Measurements from ENCODE around the gene KRT84.
"Not testable (repeated sequence)": the region's sequence is repeated elsewhere in the genome, so short reads cannot be mapped to it uniquely, and the experiment has no call there.

The KRT84 gene

DNA sequence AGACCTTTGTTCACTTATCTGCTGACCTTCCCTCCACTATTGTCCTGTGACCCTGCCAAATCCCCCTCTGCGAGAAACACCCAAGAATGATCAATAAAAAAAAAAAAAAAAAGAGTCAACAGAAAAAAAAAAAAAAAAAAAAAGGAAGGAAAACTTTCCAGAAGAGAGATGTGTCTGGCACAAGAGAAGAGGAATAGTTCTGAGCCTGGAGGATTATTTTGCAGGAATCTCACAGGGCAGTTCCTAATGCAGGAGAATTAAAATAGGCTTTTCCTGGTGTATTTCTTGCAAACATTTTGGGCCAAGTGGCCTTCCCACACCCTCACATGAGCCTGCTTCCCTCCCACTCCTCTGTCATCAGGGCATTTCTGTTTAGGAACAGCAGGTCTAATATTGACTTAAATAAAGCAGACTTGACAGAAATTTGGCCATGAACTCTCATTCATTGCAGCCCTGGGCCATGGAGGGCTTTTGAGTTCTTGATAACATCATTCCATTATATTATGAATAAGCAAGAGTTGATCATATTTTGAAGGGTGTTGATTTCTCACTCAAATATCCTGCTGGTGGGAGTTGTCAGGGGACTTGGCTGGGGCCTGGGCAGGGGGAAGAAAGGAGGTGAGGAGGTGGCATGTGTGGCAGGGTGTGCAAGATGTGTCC, 25.3 kb upstream of the KRT84 start:
- DNase-seq = not testable (repeated sequence)

- no peak for DNase-seq
These were observed 22.5 kb upstream of the KRT84 start for GRCh38 chr12:52407918-52408317.

DNA sequence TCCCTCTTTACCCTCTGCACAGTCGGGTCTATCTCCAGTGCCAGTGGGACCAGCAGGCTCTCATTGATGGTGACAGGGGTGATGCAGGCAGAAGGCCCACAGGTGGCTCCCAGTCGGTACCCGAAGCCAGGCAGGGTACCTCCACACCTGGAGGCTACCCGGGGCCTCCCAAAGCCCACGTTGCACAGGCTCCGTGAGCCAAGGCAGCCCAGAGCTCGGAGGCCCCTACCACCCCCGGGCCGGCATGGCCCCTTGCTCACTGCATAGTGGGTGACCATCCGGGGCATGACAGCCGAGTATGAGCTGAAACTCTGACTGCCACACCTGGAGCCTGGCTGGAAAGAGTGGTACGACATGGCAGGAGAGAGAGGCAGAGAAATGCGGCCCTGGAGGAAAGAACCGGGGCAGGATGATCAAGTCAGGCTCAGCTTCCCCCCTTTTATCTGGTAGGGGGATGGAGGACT, 20.5 kb upstream of the KRT84 start, which contains the start of gene KRT82:
Gene KRT82 (minus strand): TSS at position 414 of the 464 bp plus-strand sequence. CDS start 58 bp downstream, at position 356.
- no peak for DNase-seq

DNA sequence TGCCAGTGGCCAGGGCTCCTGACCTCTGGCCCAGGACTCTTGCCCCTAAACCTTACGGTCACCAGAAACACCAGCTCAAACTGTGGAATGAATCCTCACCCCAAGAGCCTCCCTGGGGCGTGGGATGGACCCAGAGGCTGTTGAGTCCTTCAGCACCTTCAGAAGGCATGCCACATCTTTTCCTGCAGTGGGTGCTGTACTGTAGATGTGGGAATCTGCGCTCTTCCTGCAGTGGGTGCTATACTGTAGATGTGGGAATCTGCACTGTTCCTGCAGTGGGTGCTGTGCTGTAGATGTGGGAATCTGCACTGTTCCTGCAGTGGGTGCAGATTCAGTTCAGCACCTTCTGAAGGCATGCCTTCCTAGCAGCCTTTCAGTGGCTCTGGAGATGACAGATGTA, 19.5 kb upstream of the KRT84 start:
- no peak for DNase-seq

DNA sequence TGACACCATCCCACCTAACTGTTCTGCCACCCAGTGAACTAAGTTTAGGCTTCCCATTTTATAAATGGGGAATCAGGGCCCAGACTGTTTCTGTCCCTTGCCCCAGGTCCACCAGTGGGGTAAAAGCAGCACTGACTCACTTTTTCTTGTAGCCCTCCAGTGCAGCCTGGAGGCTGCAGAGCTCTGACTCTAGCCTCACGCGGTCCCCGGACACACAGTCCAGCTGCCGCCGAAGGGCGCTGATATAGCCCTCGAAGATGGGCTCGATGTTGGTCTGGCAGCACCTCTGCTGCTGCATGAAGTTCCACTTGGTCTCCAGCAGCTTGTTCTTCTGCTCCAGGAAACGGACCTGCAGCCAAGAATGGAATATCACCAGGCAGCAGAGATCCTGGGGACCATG, 18.1 kb upstream of the KRT84 start:
- DNase-seq = no peak

- DNase-seq = no peak
These were observed 17.6 kb upstream of the KRT84 start for GRCh38 chr12:52402873-52403540.

DNA sequence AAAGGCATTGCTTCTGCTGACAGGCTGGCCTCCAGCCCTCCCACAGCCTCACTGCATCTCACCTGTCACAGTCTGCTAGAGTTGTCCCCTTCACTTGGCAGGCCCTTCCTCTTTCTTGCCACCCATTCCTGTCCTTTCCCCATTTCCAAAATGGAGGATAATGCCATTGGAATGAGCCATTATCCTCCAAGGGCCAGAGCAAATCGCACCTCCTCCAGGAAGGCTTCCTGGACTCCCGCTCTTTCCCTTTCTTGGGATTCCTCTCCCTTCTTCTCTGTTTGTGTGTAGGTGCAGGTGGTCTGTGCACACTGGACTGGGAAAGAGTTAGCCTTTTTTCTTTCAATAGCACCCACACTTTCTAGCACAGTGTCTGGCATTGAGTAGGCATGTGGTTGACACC, 16.9 kb upstream of the KRT84 start:
- DNase-seq = no peak

DNA sequence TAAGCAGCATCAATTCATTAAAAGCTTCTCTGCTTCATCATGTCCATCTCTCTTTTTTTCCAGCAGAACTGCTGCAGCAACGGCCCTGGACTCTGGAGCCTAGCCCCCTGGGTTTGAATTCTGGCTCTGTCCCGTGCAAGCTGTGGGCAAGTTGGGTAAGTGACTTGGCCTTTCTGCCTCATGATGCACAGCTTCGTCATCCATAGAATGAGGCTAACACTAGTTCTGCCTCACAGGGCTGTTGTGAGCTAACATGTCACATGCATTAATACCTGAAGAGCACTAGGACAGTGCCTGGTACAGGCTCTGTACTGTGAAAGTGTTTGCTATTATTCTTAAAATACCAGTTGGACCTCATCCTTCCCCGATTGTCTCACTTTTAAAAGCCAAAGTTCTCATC, 16.5 kb upstream of the KRT84 start:
- DNase-seq = no peak

DNA sequence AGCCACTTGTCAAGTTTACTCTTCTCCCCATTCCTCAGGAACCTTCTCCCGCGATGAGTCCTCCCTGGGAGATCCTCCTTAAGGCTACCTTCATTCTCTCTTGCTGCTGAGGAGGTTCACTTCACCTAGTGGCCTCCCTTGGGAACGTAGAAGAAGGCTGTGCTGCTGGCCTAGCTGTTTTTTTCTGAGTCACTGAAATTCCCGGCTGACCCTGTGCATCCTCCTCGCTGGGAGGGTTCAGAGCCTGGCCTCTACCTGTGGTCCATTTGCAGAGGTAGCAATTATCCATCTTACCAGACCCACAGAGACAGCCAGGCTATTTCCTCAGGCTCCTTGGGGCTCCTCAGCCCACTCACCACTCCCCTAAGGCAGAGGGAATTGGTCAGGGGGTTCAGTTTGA, 16.1 kb upstream of the KRT84 start:
- no peak for DNase-seq

DNA sequence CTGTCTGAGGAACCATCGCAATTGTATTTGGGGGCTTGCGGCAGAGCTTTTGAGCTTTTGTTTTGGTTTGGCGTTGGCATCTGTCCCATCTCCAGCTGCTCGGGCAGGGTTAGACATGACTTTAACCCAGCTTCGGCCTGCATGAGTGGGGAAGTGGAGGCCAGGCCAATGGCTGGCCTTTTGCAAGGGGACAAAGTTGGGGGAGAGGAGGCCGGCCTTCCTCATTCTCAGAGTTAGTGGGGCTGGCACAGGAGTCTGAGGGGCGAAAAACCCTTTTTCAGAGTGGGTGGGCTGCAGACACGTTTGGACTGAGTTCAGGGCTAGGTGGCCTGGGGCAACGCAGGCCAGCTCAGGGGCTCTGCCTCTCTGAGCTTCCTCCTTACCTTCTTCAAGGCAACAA, 15.5 kb upstream of the KRT84 start:
- DNase-seq = no peak

- DNase-seq = no peak
These were observed 14.3 kb upstream of the KRT84 start for GRCh38 chr12:52399756-52400155.

GRCh38 chr12:52398176-52398575, 12.7 kb upstream of the KRT84 start:
- DNase-seq = no peak

GRCh38 chr12:52396656-52397055, 11.2 kb upstream of the KRT84 start:
- no peak for DNase-seq

DNA sequence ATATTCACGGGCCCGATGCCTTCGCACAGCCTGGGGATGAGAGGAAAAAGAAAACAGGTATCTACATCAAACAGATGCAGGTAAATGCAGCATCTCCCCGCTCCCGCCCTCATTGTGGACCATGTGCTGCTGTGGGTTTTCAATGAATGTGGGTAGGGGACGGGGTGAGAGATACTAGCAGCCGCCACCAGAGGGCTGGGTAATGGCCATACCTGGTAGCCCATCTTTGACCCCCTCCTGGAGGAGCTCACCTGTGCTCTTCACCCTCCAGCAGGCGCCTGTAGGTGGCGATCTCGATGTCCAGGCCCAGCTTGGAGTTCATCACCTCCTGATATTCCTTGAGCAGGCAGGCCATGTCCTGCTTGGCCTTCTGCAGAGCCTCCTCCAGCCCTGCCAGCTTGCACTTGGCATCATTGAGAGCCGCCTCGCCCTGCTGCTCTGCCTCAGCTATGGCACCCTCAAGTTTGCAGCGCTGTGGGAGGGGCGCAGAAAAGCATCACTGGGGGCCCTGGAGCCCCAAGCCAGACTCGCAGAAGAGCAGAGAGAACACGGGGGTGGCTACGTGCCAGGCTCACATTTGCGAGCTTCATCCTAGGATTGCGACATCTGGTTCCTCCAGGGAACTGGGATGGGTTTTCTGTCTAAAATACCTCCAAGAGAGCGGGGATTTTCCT, 10.4 kb upstream of the KRT84 start:
- DNase-seq = peak in 1 of 2 donors; percentile 13

DNA sequence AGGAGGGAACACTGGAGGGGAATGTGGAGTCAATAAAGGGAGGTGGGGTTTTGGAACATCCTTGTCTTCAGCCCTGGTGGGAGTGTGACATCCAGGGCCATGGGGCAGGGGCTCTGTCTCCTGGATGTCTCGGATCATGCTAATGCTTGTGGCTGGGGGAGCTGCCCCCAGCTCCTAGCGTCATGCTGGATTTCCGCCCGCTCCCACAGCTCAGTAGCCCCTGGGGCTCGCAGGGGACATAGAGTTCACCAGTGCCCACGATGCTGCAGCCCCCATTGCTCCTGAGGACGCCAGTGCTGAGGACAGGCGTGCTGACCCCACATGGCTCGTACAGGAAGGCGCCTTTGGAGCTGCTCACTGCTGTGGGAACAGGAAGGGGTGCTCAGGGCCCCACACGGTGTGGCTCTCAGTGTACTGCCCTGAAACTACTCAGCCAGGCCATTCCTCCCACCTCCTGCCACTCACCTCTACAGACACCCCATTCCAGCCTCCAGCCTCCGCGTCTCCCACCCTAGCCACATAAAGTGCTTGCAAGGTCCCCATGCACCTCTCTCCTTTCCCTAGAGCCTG, 9.5 kb upstream of the KRT84 start:
- DNase-seq = no peak

DNA sequence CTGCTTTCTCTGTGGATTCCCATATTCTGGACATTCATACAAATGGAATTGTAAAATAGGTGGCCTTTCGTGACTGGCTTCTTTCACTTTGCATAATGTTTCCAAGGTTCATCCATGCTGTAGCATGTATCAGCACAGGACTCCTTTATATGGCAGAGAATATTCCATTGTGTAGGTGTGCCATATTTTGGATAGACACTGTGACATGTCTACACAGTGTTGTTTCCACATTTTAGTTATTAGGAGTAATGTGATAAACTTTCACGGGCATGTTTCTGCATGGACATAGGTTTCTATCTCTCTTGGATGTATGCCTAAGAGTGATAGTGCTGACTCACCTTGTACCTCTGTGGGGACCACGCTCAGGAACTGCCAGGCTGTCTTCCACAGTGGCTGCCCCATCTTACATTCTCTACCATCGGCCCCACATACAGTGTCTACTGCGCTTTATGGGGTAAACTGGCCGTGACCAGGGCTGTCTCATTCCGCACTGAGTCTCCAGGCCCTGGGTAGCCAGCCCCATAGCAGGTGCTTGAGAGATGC, 7.1 kb upstream of the KRT84 start:
- no peak for DNase-seq

- no peak for DNase-seq
These were observed 6.2 kb upstream of the KRT84 start for GRCh38 chr12:52391618-52392002.

DNA sequence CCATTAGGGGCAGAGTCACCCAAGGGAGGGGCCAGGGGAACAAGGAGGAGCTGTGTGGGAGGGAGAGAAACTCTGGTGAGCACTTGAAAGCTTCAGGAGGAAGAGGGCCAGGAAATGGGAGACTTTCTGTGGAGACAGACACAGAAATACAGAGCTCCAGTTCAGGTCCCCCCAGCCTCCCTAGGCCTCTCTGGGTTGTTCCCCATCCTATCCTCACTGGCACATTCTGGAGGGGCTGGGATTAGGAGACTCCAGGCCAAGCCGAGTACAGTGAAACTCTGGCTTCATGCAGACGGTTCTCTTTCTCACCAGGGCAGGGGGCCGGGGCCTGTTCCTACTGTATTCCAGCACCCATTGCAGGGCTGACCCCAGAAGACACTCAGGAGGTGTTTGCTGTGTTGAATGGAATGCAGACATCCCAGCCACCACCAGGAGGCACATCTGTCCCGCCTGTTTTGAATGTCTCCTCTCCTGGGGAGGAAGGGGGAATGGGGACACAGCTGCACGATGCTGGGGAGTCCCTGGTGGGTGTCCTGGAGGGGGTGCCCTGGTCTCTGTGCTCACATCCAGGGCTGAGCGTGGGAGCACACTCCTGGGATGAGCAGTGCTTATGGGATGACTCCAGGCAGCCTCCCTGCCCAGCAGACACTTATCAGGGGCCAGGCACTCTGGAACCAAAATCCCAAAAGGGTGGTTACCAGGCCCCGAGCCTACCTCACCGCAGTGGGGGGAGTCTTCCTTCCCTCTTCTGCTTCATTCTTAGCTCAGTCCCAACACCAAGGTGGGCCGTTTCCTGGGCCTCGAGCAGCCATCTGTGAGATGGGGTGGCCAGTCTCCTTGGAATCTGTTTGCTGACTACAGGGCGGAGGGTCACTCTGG, 5.5 kb upstream of the KRT84 start:
- peak in 1 of 2 donors; percentile 6 for DNase-seq

DNA sequence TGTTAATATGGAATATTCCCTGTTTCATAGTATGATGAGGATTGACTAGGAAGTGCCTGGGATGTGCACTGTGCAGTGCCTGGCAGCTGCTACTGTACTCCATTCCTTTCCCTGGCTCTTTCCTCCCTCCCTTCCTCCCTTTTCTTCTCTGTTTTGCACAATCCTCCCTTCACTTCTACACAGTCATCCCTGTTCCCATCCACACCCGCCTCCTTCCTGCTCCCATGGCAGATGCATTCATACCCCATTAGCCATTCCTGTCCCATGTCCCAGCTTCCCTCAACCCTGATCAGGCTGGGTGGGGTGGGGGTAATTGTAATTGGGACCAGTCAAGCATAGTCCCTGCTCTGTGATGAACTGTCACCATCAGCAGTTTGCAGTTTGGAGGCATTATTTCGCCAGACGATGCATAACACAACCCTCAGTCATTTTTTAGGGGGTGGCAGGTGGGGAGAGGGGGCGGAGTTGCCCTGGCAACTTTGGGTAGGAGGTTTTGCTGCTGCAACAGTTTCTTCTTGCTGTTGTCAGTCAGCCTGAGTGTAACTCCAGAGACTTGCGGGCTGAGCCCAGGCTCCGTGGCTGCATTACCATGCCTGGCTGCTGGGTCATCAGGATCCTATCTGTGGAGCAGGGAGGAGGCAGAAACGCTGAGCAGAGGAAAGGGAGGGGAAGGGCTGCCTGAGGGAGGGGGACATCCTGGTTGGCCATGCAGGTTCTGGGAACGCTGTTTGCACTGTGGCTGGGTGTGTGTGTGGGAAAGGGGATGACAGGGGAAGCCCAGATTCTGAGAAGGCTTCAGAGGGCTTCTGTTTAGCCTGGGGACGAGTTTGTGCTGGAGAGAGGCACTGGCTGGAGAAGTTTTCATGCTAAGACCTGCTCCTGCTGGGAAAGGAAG, 4.1 kb upstream of the KRT84 start:
- no peak for DNase-seq

GRCh38 chr12:52387859-52388258, 2.4 kb upstream of the KRT84 start:
- DNase-seq = no peak

DNA sequence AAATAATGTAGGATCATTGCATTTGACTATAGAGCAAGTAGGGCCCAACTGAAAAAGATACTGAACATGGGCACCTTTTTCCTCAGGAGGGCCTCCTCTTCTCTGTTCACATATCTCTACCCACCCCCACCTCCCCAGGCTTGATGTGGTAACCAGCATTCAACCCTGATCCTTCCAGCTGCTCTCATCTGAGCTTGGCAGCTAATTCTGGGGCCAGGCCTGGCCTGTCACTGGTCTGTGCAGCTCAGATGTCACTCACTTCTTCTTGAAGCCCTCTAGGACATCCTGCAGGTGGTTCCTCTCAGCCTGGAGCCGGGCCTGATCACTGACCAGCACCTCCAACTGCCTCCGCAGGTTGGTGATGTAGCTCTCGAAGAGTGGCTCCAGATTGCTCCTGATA, 2.1 kb downstream of the KRT84 start:
- DNase-seq = no peak
